A673 (cell line): ENCODE results near the gene CD40. TPM values are rescaled to one million over a fixed set of nuclear protein-coding genes. Genes with fewer than 3 reads are reported as not detected.

Experiments used
- BruUV-seq: library from RNA; stranded (reverse); fragments of 400-500 nt; replicated peaks from 2 replicates; lab custom pipeline; 2021; lab: Mats Ljungman, UMichigan
- CTCF ChIA-PET: fragments of 300-600 bp; sonication (Branson Sonifier 250); formaldehyde crosslinking; loops from one replicate; lab custom pipeline; 2022; ENCODE audit warnings: antibody characterized with exemption; lab: Charles Lee
- POLR2A ChIA-PET: fragments of 300-600 bp; sonication (Branson Sonifier 250); formaldehyde crosslinking; loops from one replicate; lab custom pipeline; 2022; ENCODE audit warnings: antibody characterized with exemption; ENCODE audit not compliant: low non-redundant PET; lab: Charles Lee
- DNase-seq: peaks from one replicate; pipeline ENCODE4 v3.0.0-alpha.2; 2015; ENCODE audit warnings: low spot score
- H3K27ac ChIP-seq: fragments of 200-600 bp; sonication (generic); 2 replicates; pipeline ENCODE4 v1.5.1; 2016; ENCODE audit warnings: mixed run types, low read depth, mild to moderate bottlenecking, mixed read lengths, antibody characterized with exemption, low read length; ENCODE audit not compliant: poor library complexity, severe bottlenecking
- H3K27me3 ChIP-seq: fragments of 200-600 bp; sonication (generic); replicated peaks from 2 replicates; pipeline ENCODE4 v1.6.1; 2017; ENCODE audit warnings: mixed run types, low read depth, mild to moderate bottlenecking, mixed read lengths, antibody characterized with exemption, low read length; ENCODE audit not compliant: insufficient read depth, poor library complexity
- H3K36me3 ChIP-seq: fragments of 200-600 bp; sonication (generic); 2 replicates; pipeline ENCODE4 v1.6.1; 2016; ENCODE audit warnings: mixed run types, mild to moderate bottlenecking, mixed read lengths, antibody characterized with exemption, low read length; ENCODE audit not compliant: insufficient read depth, poor library complexity, severe bottlenecking
- H3K4me1 ChIP-seq: fragments of 200-600 bp; sonication (generic); 2 replicates; pipeline ENCODE4 v1.6.1; 2017; ENCODE audit warnings: mixed run types, mild to moderate bottlenecking, mixed read lengths, antibody characterized with exemption, low read length; ENCODE audit not compliant: insufficient read depth, poor library complexity, severe bottlenecking
- H3K4me3 ChIP-seq: fragments of 200-600 bp; sonication (generic); 2 replicates; pipeline ENCODE4 v1.5.1; 2016; ENCODE audit warnings: low read depth, mixed run types, mild to moderate bottlenecking, mixed read lengths, low read length; ENCODE audit not compliant: poor library complexity, severe bottlenecking
- H3K9me3 ChIP-seq: fragments of 200-600 bp; sonication (generic); 2 replicates; pipeline ENCODE4 v1.6.1; 2016; ENCODE audit warnings: mixed run types, low read depth, mild to moderate bottlenecking, mixed read lengths, antibody characterized with exemption, low read length; ENCODE audit not compliant: poor library complexity, severe bottlenecking
- EZH2 ChIP-seq: fragments of 200-600 bp; sonication (generic); IDR thresholded peaks from 2 replicates; pipeline ENCODE4 v1.6.1; 2017; ENCODE audit warnings: borderline replicate concordance, low read depth, mild to moderate bottlenecking, mixed read lengths, antibody characterized with exemption, low read length; ENCODE audit not compliant: poor library complexity, severe bottlenecking
- intact Hi-C: fragments of 100-400 bp; cut with micrococcal nuclease; formaldehyde crosslinking; loops from one replicate; pipeline ENCODE4 v1.10.0; 2022; ENCODE audit not compliant: unreplicated experiment
- total RNA-seq: library from RNA; stranded (reverse); gene quantifications from 2 replicates; pipeline ENCODE4 v1.2.3, GENCODE V29; 2021
- TF ChIP-seq, protein P1 (sequence below): fragments of 300-800, 200-600 bp; sonication (generic); conservative IDR thresholded peaks from 2 replicates; pipeline ENCODE4 v1.5.1; 2017; ENCODE audit warnings: low read depth, mild to moderate bottlenecking, antibody characterized with exemption, low read length, moderate library complexity, mixed read lengths

CD40 gene
- total RNA-seq, 1 experiment from 2014 or later, result 16.3 TPM

GRCh38 chr20:46135856-46136633, 17.9 kb downstream of the CD40 start:
- CTCF ChIA-PET, result no interaction called here
- TF ChIP-seq, protein P1, sequence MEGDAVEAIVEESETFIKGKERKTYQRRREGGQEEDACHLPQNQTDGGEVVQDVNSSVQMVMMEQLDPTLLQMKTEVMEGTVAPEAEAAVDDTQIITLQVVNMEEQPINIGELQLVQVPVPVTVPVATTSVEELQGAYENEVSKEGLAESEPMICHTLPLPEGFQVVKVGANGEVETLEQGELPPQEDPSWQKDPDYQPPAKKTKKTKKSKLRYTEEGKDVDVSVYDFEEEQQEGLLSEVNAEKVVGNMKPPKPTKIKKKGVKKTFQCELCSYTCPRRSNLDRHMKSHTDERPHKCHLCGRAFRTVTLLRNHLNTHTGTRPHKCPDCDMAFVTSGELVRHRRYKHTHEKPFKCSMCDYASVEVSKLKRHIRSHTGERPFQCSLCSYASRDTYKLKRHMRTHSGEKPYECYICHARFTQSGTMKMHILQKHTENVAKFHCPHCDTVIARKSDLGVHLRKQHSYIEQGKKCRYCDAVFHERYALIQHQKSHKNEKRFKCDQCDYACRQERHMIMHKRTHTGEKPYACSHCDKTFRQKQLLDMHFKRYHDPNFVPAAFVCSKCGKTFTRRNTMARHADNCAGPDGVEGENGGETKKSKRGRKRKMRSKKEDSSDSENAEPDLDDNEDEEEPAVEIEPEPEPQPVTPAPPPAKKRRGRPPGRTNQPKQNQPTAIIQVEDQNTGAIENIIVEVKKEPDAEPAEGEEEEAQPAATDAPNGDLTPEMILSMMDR, result no peak
- TF ChIP-seq EZH2, result no peak
- Histone ChIP-seq H3K9me3 (no peaks in the 10 kb centered on the region), H3K36me3 (no peaks in the 10 kb centered on the region), H3K27me3 (peaks cover 5% of the 10 kb centered on the region), H3K27ac (no peak overlapping the region), H3K4me3 (no peak overlapping the region), H3K4me1 (no peaks in the 10 kb centered on the region)
- DNase-seq, result no peak
- BruUV-seq, result no TSS peak
- POLR2A ChIA-PET, result no interaction called here
- intact Hi-C loops, result loop anchor here (10.0 kb wide), 2 partner anchors 109 to 549 kb away; partner anchors contain the start of gene TP53RK

DNA sequence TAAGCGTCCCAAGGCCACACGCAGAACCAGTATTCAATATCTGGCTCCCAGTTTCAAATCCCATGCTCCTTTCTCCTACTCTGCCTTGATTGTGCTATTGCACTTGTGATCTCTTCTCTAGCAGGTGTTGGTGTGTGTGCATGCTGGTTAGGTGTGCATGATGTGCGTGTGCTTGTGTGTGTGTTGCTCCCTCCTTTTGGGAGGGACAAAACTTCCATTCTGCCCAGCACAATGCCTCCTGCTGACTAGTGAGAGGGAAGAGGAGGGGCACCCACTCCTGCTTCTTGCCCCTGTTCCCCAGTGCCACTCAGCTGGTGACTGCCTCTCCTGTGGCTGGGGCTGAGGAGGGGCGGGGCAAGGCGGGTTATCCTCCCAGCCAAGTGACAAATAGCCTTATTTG, 19.7 kb downstream of the CD40 start:
- ChIA-PET POLR2A (no interaction called here), CTCF (no interaction called here)
- H3K4me1 ChIP-seq, result no peaks in the 10 kb centered on the region
- intact Hi-C loops, result loop anchor here (10.0 kb wide), 2 partner anchors 107 to 547 kb away; partner anchors contain the start of gene TP53RK
- no TSS peak for BruUV-seq
- no peaks in the 10 kb centered on the region for H3K36me3 ChIP-seq
- H3K27ac ChIP-seq, result no peak overlapping the region
- peaks cover 15% of the 10 kb centered on the region for H3K27me3 ChIP-seq
- no peak for DNase-seq
- no peaks in the 10 kb centered on the region for H3K9me3 ChIP-seq
- TF ChIP-seq, protein P1, result no peak
- TF ChIP-seq EZH2, result no peak
- H3K4me3 ChIP-seq, result no peak overlapping the region

DNA sequence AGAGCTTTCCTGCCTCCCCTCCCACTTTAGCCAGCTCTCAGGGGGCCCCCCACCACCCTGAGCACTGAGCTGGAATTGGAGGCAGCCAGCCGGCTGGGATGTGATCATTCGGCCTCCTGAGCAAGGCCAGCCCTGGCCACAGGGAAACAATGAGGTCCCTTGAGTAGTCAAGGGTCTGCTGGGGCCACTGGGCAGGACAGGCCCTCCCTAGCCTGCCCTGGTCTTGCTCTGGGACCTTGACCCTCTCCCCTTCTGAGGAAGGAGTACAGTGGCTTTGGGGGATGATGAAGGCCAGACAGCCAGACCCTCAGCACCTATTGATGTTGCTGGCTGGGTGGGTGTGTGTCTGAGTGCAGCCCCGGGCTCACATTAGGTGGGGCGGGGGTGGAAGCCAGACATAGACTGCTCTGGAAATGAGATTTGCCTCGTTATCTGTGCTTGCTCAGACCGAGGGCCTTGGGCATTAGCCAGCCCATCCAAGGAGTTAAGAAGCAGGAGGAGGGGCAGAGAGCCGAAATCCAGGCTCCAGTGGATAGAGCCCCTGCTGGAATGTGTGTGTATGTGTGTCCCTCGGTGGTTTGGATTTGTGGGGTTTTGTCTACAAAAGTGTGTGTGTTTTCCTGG, 21.3 kb downstream of the CD40 start:
- BruUV-seq, result no TSS peak

More for the DNA sequence above, 21.3 kb downstream of the CD40 start:
- intact Hi-C loops, result loop anchor here (10.0 kb wide), 2 partner anchors 105 to 545 kb away; partner anchors contain the start of gene TP53RK
- TF ChIP-seq EZH2, result no peak
- TF ChIP-seq, protein P1, result no peak
- no peak for DNase-seq
- no peaks in the 10 kb centered on the region for H3K9me3 ChIP-seq
- no peak overlapping the region for H3K4me3 ChIP-seq
- H3K27me3 ChIP-seq, result peaks cover 15% of the 10 kb centered on the region
- no peaks in the 10 kb centered on the region for H3K36me3 ChIP-seq
- ChIA-PET POLR2A (no interaction called here), CTCF (no interaction called here)
- H3K4me1 ChIP-seq, result no peaks in the 10 kb centered on the region
- H3K27ac ChIP-seq, result no peak overlapping the region
